IPS-20b (cell line): Measurements from ENCODE around the gene HAT1.
A peak's percentile ranks its signal among the peaks of the same experiment; 100 is the strongest.

ENCODE experiments used
- H3K27ac ChIP-seq: one replicate; pipeline ENCODE4 v1.5.1; 2013; ENCODE audit warnings: low read length
- H3K27me3 ChIP-seq: 2 replicates; pipeline ENCODE4 v1.6.1; 2013; ENCODE audit warnings: mild to moderate bottlenecking, low read length, inconsistent platforms; ENCODE audit not compliant: insufficient read depth
- H3K36me3 ChIP-seq: 2 replicates; pipeline ENCODE4 v1.6.1; 2013; ENCODE audit warnings: low read depth, mild to moderate bottlenecking, inconsistent platforms, low read length, moderate library complexity; ENCODE audit not compliant: insufficient read depth
- H3K4me1 ChIP-seq: 2 replicates; pipeline ENCODE4 v1.6.1; 2013; ENCODE audit warnings: mild to moderate bottlenecking, control low read depth, inconsistent platforms, low read length, moderate library complexity; ENCODE audit not compliant: insufficient read depth
- H3K4me3 ChIP-seq: 2 replicates; pipeline ENCODE4 v1.5.1; 2013; ENCODE audit warnings: mild to moderate bottlenecking, low read length, inconsistent platforms
- H3K9ac ChIP-seq: 2 replicates; pipeline ENCODE4 v1.6.1; 2013; ENCODE audit warnings: low read depth, mild to moderate bottlenecking, inconsistent platforms, low read length, moderate library complexity
- H3K9me3 ChIP-seq: 2 replicates; pipeline ENCODE4 v1.6.1; 2013; ENCODE audit warnings: mild to moderate bottlenecking, low read depth, low read length, inconsistent platforms; ENCODE audit not compliant: insufficient read depth

Gene HAT1, protein sequence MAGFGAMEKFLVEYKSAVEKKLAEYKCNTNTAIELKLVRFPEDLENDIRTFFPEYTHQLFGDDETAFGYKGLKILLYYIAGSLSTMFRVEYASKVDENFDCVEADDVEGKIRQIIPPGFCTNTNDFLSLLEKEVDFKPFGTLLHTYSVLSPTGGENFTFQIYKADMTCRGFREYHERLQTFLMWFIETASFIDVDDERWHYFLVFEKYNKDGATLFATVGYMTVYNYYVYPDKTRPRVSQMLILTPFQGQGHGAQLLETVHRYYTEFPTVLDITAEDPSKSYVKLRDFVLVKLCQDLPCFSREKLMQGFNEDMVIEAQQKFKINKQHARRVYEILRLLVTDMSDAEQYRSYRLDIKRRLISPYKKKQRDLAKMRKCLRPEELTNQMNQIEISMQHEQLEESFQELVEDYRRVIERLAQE

DNA sequence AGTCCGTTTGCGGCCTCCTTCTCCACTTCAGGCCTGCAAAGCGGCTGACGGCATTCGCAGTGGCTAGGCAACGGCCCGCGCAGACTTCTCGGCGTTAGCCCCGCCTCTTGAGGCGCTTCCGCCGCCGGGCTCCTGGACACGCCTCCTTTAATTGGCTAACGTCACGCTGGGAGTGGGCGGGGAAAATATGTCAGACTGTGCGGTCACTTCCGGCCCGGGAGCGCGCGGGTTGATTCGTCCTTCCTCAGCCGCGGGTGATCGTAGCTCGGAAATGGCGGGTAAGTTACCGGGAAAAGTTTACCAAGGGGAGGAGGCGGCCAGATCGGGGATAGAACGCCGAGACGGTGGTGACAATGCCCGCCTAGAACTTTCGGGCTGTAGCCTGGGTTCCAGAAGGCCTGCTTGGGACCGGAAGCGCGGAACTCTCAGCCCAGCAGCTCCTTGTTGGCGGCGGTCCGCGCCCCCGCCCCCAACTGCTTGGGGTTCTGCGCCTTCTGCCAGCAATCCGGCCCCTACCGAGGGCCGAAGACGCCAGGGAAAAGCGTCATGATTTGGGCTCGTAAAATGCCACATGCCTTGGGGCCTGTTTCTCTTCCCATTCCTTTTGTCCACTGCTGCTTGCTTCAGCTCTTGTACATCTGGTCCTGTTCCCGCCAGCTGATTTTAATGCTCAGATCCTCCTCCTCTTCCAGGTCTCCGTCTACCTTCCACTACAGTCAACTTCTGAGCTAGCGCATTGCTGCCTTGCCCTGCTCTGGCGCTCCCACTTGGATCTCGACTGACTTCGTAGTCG, at the start of gene HAT1:
HAT1 (plus strand) TSS at position 232 of the 793 bp plus-strand sequence; CDS start at position 272, 40 bp downstream.
- H3K27ac ChIP-seq, result peak within 1 kb of the TSS; percentile 79
- H3K36me3 ChIP-seq, result peaks cover 28% of the 10 kb centered on the region
- no peaks in the 10 kb centered on the region for H3K9me3 ChIP-seq
- peak within 1 kb of the TSS; percentile 92 for H3K9ac ChIP-seq
- peak within 1 kb of the TSS; percentile 98 for H3K4me3 ChIP-seq
- H3K27me3 ChIP-seq, result no peaks in the 10 kb centered on the region
- no peaks in the 10 kb centered on the region; the same call in none of the 2 replicates for H3K4me1 ChIP-seq

DNA sequence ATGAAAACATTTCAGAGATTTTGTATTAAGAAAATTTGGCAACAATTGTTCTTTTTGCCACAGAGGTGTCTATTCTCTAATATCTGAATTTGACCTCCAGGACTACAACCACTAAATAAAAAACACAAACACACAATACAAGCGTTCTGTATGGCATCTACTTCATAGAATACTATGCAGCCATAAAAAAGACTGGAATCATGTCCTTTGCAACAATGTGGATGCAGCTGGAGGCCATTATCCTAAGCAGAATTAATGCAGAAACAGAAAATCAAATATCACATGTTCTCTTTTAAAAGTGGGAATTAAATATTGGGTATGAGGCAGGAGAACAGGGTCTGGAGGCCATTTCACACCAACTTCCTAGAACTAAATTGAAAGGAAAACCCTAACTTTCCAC, 47.7 kb upstream of the HAT1 start:
- H3K36me3 ChIP-seq, result 0 out of 2 replicates have a peak, but pooled peaks cover 5% of the 10 kb centered on the region
- H3K27me3 ChIP-seq, result no peaks in the 10 kb centered on the region
- no peak overlapping the region for H3K9ac ChIP-seq
- H3K4me1 ChIP-seq, result no peaks in the 10 kb centered on the region
- H3K9me3 ChIP-seq, result no peaks in the 10 kb centered on the region
- H3K4me3 ChIP-seq, result no peak overlapping the region
- H3K27ac ChIP-seq, result no peak overlapping the region

DNA sequence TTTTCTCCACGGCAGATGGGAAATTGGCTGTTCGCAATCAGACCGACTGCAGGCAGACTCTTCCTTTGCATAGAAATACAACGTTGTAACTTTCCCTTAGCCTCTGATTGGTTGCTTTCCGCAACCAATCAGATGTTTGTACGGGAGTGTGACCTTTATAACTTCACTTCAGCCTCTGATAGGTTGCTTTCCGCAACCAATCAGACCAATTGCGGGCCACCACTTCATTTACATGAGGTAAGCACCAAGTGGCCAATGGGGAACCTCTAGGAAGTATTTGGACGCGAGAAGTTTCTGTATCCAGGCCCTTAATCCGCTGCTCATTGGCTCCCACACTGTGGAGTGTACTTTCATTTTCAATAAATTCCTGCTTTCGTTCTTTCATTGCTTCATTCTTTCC, 47.3 kb upstream of the HAT1 start:
- Histone ChIP-seq H3K9ac (no peak overlapping the region), H3K4me3 (no peak overlapping the region), H3K27me3 (no peaks in the 10 kb centered on the region), H3K27ac (no peak overlapping the region), H3K9me3 (no peaks in the 10 kb centered on the region), H3K36me3 (0 out of 2 replicates have a peak, but pooled peaks cover 5% of the 10 kb centered on the region), H3K4me1 (no peaks in the 10 kb centered on the region)

DNA sequence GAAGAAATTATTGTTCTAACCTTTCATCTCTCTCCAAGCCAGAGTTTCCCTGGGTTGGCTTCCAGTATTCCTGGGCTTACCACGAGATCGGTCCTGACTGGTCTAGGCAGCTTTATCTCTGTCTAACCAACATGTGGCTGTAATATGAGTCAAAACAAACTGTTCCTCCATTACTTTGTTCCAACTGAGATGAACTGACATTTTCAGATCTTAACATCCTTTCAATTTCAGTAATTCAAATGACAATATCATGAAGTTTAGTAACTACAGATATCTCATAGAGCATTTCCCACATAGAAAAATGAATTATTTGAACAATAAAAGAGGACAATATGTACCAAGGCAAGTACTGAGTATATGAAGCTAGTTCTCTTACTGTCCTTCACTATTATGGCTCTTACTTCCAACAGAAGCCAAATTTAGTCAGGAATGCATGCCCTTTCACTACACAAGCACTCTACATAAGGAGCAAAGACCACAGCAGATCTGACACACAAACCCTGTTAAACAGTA, 43.7 kb upstream of the HAT1 start:
- no peak overlapping the region for H3K4me3 ChIP-seq
- no peaks in the 10 kb centered on the region for H3K27me3 ChIP-seq
- 0 out of 2 replicates have a peak, but pooled peaks cover 5% of the 10 kb centered on the region for H3K36me3 ChIP-seq
- H3K27ac ChIP-seq, result no peak overlapping the region
- no peaks in the 10 kb centered on the region for H3K4me1 ChIP-seq
- no peaks in the 10 kb centered on the region for H3K9me3 ChIP-seq
- H3K9ac ChIP-seq, result no peak overlapping the region

DNA sequence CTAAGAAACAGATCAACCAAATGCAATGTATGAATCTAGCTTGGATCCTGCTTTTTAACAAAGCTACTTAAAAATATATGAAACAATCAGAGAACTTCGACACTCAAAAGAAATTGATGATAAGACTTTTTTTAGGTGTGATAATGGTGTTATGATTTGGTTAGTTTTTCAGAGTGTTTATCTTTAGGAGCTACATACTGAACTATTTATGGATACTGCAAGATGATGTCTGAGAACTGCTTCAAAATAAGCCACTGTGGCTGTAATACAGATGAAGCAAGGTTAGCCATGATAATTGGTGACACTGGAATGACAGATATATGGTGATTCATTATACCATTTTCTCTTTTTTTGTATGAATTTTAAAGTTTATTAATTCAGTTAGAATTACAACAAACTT, 42.4 kb upstream of the HAT1 start:
- Histone ChIP-seq H3K9me3 (no peaks in the 10 kb centered on the region), H3K9ac (no peak overlapping the region), H3K4me1 (no peaks in the 10 kb centered on the region), H3K27ac (no peak overlapping the region), H3K27me3 (no peaks in the 10 kb centered on the region), H3K36me3 (0 out of 2 replicates have a peak, but pooled peaks cover 5% of the 10 kb centered on the region), H3K4me3 (no peak overlapping the region)

DNA sequence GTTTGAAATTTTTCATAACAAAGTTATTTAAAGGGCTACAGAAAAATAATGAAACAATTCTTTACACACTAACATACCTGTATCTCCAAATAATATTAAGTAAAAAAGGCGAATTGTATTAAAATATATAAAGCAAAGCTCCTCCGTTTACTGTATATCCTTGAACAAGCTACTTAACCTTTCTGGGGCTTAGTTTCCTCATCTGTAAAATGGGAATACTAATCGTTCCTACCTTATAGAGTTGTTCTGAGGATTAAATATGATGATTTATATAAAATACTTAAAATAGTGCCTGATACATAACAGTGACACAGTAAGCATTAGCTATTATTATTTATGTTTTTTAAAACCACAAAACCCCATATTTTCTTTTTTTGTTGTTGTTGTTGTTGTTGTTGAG, 41.5 kb upstream of the HAT1 start:
- no peak overlapping the region for H3K4me3 ChIP-seq
- no peaks in the 10 kb centered on the region for H3K27me3 ChIP-seq
- H3K27ac ChIP-seq, result no peak overlapping the region
- no peak overlapping the region for H3K9ac ChIP-seq
- no peaks in the 10 kb centered on the region for H3K4me1 ChIP-seq
- H3K9me3 ChIP-seq, result no peaks in the 10 kb centered on the region
- H3K36me3 ChIP-seq, result no peaks in the 10 kb centered on the region

DNA sequence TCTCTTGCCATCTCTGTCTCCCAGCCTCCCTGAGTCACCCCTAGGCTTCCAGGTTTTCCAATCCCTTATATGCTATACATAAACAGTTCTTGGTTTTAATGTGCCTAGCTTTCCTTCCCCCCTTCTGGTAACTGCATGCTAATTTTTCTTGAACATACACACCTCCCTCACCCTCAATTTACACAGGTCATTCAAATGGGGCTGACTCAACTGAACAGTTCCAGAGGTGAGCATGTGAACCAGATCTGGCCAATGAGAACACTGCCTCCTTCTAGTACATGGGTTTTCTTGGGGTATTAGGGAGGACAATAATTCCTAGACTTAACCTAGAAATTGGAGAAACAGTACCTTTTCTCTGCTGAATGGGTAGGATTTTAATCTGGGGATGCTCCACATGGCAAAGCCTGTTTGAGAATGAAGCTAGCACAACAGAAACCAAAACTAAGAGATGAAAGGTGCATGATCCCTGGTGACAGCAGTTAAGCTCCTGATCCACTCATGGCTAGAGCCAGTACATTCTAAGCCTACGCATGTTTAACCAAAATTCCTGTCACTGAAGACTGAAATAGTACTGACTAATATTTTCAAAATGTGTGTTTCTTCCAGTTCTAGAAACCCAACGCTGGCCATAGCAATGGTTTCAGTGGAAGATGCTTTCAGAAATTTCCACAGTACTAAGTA, 40.0 kb upstream of the HAT1 start:
- H3K4me3 ChIP-seq, result no peak overlapping the region
- H3K4me1 ChIP-seq, result no peaks in the 10 kb centered on the region
- H3K9me3 ChIP-seq, result no peaks in the 10 kb centered on the region
- H3K9ac ChIP-seq, result no peak overlapping the region
- H3K27me3 ChIP-seq, result no peaks in the 10 kb centered on the region
- H3K27ac ChIP-seq, result no peak overlapping the region
- no peaks in the 10 kb centered on the region for H3K36me3 ChIP-seq

DNA sequence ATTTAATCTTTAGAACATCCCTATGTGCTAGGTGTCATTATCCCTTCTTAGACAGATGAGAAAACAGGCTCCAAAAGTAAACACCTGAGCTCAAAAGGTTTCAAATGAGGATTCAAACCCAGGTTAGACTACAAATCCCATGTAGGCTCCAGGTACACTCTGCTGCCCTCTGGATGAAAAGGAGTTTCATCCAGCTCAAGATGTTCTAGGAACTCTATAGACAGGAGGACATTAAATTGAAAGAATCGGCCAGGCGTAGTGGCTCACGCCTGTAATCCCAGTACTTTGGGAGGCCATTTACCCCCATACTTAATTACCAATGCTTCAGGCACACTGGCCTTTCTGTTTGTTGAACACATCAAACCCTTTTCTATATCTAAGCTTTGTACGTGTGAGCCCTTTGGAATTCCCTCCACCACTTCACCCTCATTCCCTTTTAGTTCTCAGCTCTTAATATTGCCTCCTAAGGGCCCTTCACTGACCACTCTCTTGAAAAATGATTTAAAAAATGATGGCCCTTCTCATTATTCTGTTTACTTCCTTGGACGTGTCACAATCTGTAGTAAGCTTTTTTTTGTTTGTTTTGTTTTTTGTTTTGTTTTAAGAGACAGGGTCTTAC, 38.9 kb upstream of the HAT1 start:
- Histone ChIP-seq H3K36me3 (0 out of 2 replicates have a peak, but pooled peaks cover 3% of the 10 kb centered on the region), H3K4me1 (no peaks in the 10 kb centered on the region), H3K9ac (no peak overlapping the region), H3K4me3 (no peak overlapping the region), H3K9me3 (no peaks in the 10 kb centered on the region), H3K27ac (no peak overlapping the region), H3K27me3 (no peaks in the 10 kb centered on the region)

DNA sequence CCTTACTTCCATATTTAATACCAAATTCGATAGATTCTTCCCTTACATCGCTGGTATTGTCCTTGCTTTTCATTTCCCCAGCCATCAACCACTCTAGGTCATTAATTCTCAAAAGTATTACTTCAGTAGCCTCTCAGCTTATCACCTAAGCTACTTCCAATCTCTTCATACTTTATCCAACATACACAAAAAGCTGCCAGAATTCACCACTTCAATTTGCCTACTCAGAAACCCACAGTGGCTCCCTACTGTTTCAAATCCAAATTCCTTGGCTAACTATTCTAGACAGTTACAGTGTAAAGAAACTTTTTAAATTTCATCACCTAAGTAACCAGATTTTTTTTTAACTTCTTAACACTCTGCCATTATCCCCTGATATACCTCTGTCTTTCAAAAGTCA, 32.9 kb upstream of the HAT1 start:
- Histone ChIP-seq H3K4me1 (peaks cover 4% of the 10 kb centered on the region; the same call in 1 of the 2 replicates), H3K4me3 (no peak overlapping the region), H3K9ac (no peak overlapping the region), H3K36me3 (0 out of 2 replicates have a peak, but pooled peaks cover 3% of the 10 kb centered on the region), H3K27me3 (no peaks in the 10 kb centered on the region), H3K9me3 (no peaks in the 10 kb centered on the region), H3K27ac (no peak overlapping the region)

DNA sequence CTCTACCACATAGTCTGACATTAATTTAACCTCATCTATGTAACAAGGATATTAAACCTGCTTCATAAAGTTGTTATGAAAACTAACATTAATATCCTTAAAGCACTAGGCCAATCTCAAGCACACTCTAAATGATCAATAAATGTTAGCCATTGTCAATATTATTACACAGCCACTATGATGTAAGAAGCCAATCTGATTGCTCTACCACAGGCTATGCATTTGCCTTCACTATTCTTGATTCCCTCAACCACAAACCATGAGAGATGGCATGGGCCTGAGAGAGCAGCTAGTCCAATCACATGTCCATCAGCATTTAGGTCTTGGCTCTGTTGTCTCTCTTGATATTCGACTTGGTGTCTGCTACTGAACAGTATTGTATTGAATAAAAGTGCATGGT, 32.5 kb upstream of the HAT1 start:
- H3K4me1 ChIP-seq, result peaks cover 7% of the 10 kb centered on the region; the same call in 1 of the 2 replicates
- H3K4me3 ChIP-seq, result no peak overlapping the region
- H3K27ac ChIP-seq, result no peak overlapping the region
- no peaks in the 10 kb centered on the region for H3K27me3 ChIP-seq
- H3K9ac ChIP-seq, result no peak overlapping the region
- 0 out of 2 replicates have a peak, but pooled peaks cover 3% of the 10 kb centered on the region for H3K36me3 ChIP-seq
- H3K9me3 ChIP-seq, result no peaks in the 10 kb centered on the region
